Activated CD4-positive, CD25-positive, alpha-beta regulatory T cell treated with anti-CD3 and anti-CD28 coated beads, Interleukin-2, amount 50 U/mL, for 72 hours (primary cell): ENCODE results near the gene KRCC1.
A peak's percentile ranks its signal among the peaks of the same experiment; 100 is the strongest.

Experiments used
- DNase-seq: peaks from one replicate; pipeline ENCODE4 v3.0.0; 2021

Gene KRCC1

GRCh38 chr2:88055371-88056128 lies at the start of gene KRCC1:
Gene KRCC1, minus strand, starts transcription at chr2:88055783. Its CDS starts 27,220 bp downstream, at chr2:88028563.
- peak; percentile 92 for DNase-seq

- DNase-seq: no peak
Measured at GRCh38 chr2:88100489-88100858, 44.9 kb upstream of the KRCC1 start.

- DNase-seq: no peak
Measured at GRCh38 chr2:88099798-88100488, 44.4 kb upstream of the KRCC1 start.

GRCh38 chr2:88098558-88098900 lies 42.9 kb upstream of the KRCC1 start:
- no peak for DNase-seq

GRCh38 chr2:88097891-88098557 lies 42.4 kb upstream of the KRCC1 start:
- DNase-seq: no peak

GRCh38 chr2:88097192-88097591 lies 41.6 kb upstream of the KRCC1 start:
- no peak for DNase-seq

GRCh38 chr2:88096708-88097107 lies 41.1 kb upstream of the KRCC1 start:
- no peak for DNase-seq

- no peak for DNase-seq
Measured at GRCh38 chr2:88095022-88095421, 39.4 kb upstream of the KRCC1 start.

- no peak for DNase-seq
Measured at GRCh38 chr2:88092773-88093172, 37.2 kb upstream of the KRCC1 start.

GRCh38 chr2:88091943-88092342 lies 36.4 kb upstream of the KRCC1 start:
- no peak for DNase-seq

GRCh38 chr2:88090446-88091283 lies 35.1 kb upstream of the KRCC1 start:
- no peak for DNase-seq

- no peak for DNase-seq
Measured at GRCh38 chr2:88088999-88089398, 33.4 kb upstream of the KRCC1 start.

GRCh38 chr2:88087763-88088162 lies 32.2 kb upstream of the KRCC1 start:
- DNase-seq: no peak

GRCh38 chr2:88087073-88087472 lies 31.5 kb upstream of the KRCC1 start:
- DNase-seq: no peak

GRCh38 chr2:88086401-88086800 lies 30.8 kb upstream of the KRCC1 start:
- no peak for DNase-seq

- no peak for DNase-seq
Measured at GRCh38 chr2:88085602-88086001, 30.0 kb upstream of the KRCC1 start.

GRCh38 chr2:88085099-88085498 lies 29.5 kb upstream of the KRCC1 start:
- no peak for DNase-seq

GRCh38 chr2:88082781-88083180 lies 27.2 kb upstream of the KRCC1 start:
- DNase-seq: no peak

GRCh38 chr2:88081924-88082608 lies 26.5 kb upstream of the KRCC1 start:
- DNase-seq: no peak

GRCh38 chr2:88080545-88080944 lies 25.0 kb upstream of the KRCC1 start:
- DNase-seq: no peak

GRCh38 chr2:88078643-88079172 lies 23.1 kb upstream of the KRCC1 start:
- DNase-seq: no peak

GRCh38 chr2:88077080-88077479 lies 21.5 kb upstream of the KRCC1 start:
- no peak for DNase-seq
